GM10266 (cell line): ENCODE results near the gene ZBTB7B.

Experiments
- DNase-seq: peaks from one replicate; pipeline ENCODE4 v3.0.0; 2012; ENCODE audit errors: extremely low spot score
- CTCF ChIP-seq: IDR thresholded peaks from 2 replicates; pipeline ENCODE4 v1.5.1; 2012; ENCODE audit warnings: mild to moderate bottlenecking, low read depth; ENCODE audit not compliant: control insufficient read depth, insufficient read depth; ENCODE audit errors: missing control alignments

Gene ZBTB7B

GRCh38 chr1:154969246-154969645 lies 33.4 kb upstream of the ZBTB7B start:
- no peak for TF ChIP-seq CTCF
- no peak for DNase-seq

GRCh38 chr1:154969860-154970452 lies 32.6 kb upstream of the ZBTB7B start:
- no peak for TF ChIP-seq CTCF
- no peak for DNase-seq

- DNase-seq, result peak; percentile 80
- TF ChIP-seq CTCF, result no peak
Measured at GRCh38 chr1:154970631-154971340, 31.8 kb upstream of the ZBTB7B start, which contains the start of gene SHC1. Gene SHC1, minus strand, starts transcription at chr1:154970747. Its CDS starts 221 bp downstream, at chr1:154970526.

- TF ChIP-seq CTCF, result no peak
- DNase-seq, result no peak
Measured at GRCh38 chr1:154971341-154971998, 31.1 kb upstream of the ZBTB7B start.

GRCh38 chr1:154972213-154972516 lies 30.4 kb upstream of the ZBTB7B start:
- no peak for DNase-seq
- TF ChIP-seq CTCF, result no peak

- TF ChIP-seq CTCF, result no peak
- no peak for DNase-seq
Measured at GRCh38 chr1:154972517-154973343, 29.9 kb upstream of the ZBTB7B start.
